SKM-1 (cell line): Measurements from ENCODE around the gene CXCR4.
A peak's percentile ranks its signal among the peaks of the same experiment; 100 is the strongest.

ENCODE experiments used
- DNase-seq: peaks from one replicate; lab custom pipeline; 2025; ENCODE audit not compliant: unreplicated experiment; lab: John Stamatoyannopoulos, UW

CXCR4 gene

GRCh38 chr2:136131961-136132824, 14.2 kb upstream of the CXCR4 start:
- DNase-seq = no peak

GRCh38 chr2:136131484-136131960, 13.6 kb upstream of the CXCR4 start:
- DNase-seq = no peak

- no peak for DNase-seq
Observed at GRCh38 chr2:136130511-136130910, 12.6 kb upstream of the CXCR4 start.

- no peak for DNase-seq
Observed at GRCh38 chr2:136130045-136130444, 12.1 kb upstream of the CXCR4 start.

- DNase-seq = no peak
Observed at GRCh38 chr2:136129601-136130000, 11.7 kb upstream of the CXCR4 start.

GRCh38 chr2:136128905-136129304, 11.0 kb upstream of the CXCR4 start:
- no peak for DNase-seq

GRCh38 chr2:136128366-136128765, 10.4 kb upstream of the CXCR4 start:
- DNase-seq = no peak

GRCh38 chr2:136127356-136127755, 9.4 kb upstream of the CXCR4 start:
- DNase-seq = no peak

GRCh38 chr2:136126421-136126926, 8.5 kb upstream of the CXCR4 start:
- no peak for DNase-seq

- DNase-seq = no peak
Observed at GRCh38 chr2:136126021-136126420, 8.1 kb upstream of the CXCR4 start.

GRCh38 chr2:136125236-136125635, 7.3 kb upstream of the CXCR4 start:
- DNase-seq = no peak

GRCh38 chr2:136124805-136125204, 6.9 kb upstream of the CXCR4 start:
- no peak for DNase-seq

- no peak for DNase-seq
Observed at GRCh38 chr2:136122661-136123060, 4.7 kb upstream of the CXCR4 start.

- no peak for DNase-seq
Observed at GRCh38 chr2:136121204-136121910, 3.4 kb upstream of the CXCR4 start.

GRCh38 chr2:136119717-136120675, 2.0 kb upstream of the CXCR4 start:
- no peak for DNase-seq

- no peak for DNase-seq
Observed at GRCh38 chr2:136118819-136119716, 1.1 kb upstream of the CXCR4 start.

- no peak for DNase-seq
Observed at GRCh38 chr2:136117391-136117841, 533 bp downstream of the CXCR4 start.

GRCh38 chr2:136116813-136117390, 1.0 kb downstream of the CXCR4 start:
- no peak for DNase-seq

GRCh38 chr2:136116151-136116812, 1.7 kb downstream of the CXCR4 start:
- peak; percentile 62 for DNase-seq
